GM13976 (cell line): ENCODE data around the gene UBE2E2.

Source experiments
- DNase-seq: peaks from one replicate; pipeline ENCODE4 v3.0.0; 2012; ENCODE audit warnings: low spot score
- CTCF ChIP-seq: IDR thresholded peaks from 2 replicates; pipeline ENCODE4 v1.5.1; 2012; ENCODE audit warnings: borderline replicate concordance, mild to moderate bottlenecking; ENCODE audit not compliant: insufficient read depth; ENCODE audit errors: extremely low read depth, missing control alignments, control extremely low read depth
- in situ Hi-C: fragments of 300-500 bp; cut with MboI; formaldehyde crosslinking; loops from one replicate; pipeline ENCODE4 v1.12.0; 2022; ENCODE audit warnings: low sequenced_read_pairs, mixed read lengths, inconsistent platforms; ENCODE audit not compliant: unreplicated experiment

The UBE2E2 gene

DNA sequence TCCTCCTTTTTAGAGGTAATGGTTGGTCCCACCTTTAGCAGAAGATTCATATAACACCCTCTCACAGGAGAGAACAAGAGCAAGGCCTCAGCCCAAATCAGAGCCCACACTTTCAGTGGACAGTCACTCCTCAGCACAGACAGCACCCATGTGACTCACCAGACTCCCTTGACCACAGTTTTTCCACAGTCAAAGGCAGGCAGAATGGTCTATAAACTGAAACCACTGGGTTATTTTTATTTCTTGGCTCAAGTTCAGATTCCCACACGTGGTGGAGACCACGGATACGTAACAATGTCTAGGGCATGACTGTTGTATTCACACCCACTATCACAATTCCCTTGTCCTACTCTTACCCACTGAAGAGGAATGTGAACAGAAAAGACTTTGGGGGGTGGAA lies 364.8 kb downstream of the UBE2E2 start:
- TF ChIP-seq CTCF, result no peak
- in situ Hi-C loops, result no loop called here
- DNase-seq, result no peak

DNA sequence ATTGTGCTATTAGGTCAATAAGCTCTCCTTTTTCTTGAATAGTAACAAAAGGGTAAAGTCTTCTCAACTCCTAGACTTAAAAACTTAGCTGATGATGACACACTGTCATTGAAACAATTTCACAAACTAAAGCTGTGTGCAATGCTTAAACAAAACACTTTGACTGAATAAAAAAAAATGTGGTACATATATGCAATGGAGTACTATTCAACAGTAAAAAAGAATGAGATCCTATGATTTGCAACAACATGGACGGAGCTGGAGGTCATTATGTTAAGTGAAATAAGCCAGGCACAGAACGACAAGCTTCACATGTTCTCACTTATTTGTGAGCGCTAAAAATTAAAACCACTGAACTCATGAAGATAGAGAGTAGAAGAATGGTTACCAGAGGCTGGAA lies 370.7 kb downstream of the UBE2E2 start:
- no peak for DNase-seq
- no peak for TF ChIP-seq CTCF
- in situ Hi-C loops, result no loop called here

DNA sequence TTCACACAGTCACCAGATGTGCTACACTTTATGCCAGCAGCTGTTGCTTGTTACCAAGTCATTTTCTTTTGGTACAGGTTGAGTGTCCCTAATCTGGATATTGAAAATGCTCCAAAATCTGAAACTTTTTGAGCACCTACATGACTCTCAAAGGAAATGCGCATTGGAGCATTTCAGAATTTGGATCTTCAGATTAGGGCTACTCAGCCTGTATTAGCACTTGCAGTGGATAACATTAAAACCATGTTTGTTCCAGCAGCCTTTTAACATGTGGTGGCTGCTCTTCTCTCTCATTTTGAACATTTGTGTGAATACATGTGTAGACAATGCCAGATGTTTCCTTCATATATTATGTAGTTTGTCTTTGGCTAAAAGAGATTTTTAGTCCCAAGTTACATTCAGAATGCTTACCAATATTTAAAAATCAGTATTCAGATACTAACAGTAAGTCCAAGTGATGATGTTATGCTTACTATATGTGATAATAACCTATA lies 371.7 kb downstream of the UBE2E2 start:
- in situ Hi-C loops, result no loop called here
- TF ChIP-seq CTCF, result no peak
- no peak for DNase-seq

GRCh38 chr3:23575697-23576096 lies 372.6 kb downstream of the UBE2E2 start:
- in situ Hi-C loops, result no loop called here
- TF ChIP-seq CTCF, result no peak
- no peak for DNase-seq

- DNase-seq, result no peak
- in situ Hi-C loops, result no loop called here
Measured at GRCh38 chr3:23576379-23576959, 373.3 kb downstream of the UBE2E2 start.

DNA sequence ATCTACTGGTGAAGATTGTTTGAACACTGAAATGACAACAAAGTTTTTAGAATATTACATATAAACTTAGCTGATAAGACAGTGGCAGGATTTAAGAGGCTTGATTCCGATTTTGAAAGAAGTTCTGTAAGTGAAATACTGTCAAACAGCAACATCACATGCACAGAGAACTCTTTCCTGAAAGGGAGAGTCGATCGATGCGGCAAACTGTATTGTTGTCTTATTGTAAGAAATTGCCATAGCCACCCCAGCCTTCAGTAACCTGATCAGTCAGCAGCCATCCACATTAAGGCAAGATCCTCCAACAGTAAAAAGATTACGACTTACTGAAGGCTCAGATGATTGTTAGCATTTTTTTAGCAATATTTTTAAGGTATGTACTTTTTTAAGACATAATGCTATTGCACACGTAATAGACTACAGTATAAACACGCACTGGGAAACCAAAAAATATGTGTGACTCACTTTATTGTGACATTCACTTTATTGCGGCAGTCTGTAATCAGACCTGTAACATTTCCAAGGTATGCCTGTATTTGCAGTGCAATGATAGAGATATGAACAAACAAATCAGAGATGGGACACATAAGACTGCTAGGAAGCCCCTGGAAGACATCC lies 377.1 kb downstream of the UBE2E2 start:
- in situ Hi-C loops, result no loop called here
- DNase-seq, result no peak
- TF ChIP-seq CTCF, result no peak

More at GRCh38 chr3:23576379-23576959, 373.3 kb downstream of the UBE2E2 start:
- TF ChIP-seq CTCF, result no peak
